GM21737 (cell line): ENCODE data around the gene HDDC3.

Experiments used
- ATAC-seq: cut with Tn5 transposase; IDR thresholded peaks from one replicate; pipeline ENCODE4 v1.9.1; 2021; ENCODE audit warnings: mild to moderate bottlenecking, moderate library complexity; ENCODE audit not compliant: unreplicated experiment

HDDC3 gene

GRCh38 chr15:90892498-90893174 is 39.7 kb downstream of the HDDC3 start:
- ATAC-seq, result no peak

DNA sequence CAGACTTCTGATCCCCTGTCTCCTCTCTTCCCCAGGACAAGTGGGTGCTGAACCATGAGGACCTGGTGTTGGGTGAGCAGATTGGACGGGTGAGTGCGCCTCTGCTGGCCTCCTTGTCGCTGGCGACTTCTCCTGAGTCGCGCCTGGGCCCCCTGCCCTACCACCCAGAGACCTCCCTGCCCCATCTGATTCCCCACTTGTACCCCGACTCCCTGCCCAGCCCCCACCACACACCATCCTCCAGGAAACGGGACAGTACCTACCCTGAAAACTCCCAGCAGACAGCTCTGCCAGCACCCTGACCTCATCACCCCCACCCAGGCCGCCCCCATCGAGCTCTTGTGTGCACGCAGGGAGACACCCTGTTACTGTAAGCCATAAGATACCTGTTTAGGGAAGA is 40.3 kb downstream of the HDDC3 start:
- no peak for ATAC-seq

DNA sequence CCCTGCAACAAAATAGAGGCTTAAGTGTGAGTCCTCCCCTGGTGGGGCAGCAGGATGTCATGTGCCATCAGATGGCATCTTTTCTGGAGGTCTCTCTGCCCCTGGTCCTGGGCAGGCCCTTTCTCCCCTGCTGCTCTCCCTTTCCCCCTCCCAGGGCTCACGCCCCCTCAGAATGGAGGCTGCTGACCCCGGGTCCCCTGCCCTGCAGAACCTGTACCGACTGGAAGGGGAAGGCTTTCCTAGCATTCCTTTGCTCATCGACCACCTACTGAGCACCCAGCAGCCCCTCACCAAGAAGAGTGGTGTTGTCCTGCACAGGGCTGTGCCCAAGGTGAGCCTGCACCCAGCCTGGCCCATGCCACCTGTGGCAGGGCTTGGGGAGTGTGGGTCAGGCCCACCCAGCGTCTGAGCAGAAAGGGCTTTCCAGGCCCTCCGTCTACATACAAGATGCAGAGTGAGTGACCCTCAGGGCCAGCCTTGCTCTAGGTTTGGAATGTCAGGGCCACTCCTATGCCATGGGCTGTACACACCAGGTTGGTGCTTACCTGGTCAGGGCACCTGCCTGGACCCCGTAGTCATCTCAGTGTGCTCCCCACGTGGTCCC is 40.9 kb downstream of the HDDC3 start:
- no peak for ATAC-seq

DNA sequence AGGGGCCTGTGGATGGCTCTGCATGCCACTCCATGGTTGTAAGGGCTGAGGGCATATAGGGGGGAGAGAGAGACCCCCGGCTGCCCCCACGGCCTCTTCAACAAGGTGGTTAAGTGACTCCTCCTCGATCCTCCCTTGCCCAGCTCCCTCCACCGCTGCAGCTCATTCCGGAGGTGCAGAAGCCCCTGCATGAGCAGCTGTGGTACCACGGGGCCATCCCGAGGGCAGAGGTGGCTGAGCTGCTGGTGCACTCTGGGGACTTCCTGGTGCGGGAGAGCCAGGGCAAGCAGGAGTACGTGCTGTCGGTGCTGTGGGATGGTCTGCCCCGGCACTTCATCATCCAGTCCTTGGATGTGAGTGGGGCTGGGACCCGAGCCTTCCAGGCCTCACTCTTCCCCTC is 41.5 kb downstream of the HDDC3 start:
- ATAC-seq, result no peak

GRCh38 chr15:90889736-90890456 is 42.5 kb downstream of the HDDC3 start:
- ATAC-seq, result no peak

GRCh38 chr15:90889313-90889730 is 43.0 kb downstream of the HDDC3 start:
- ATAC-seq, result no peak

DNA sequence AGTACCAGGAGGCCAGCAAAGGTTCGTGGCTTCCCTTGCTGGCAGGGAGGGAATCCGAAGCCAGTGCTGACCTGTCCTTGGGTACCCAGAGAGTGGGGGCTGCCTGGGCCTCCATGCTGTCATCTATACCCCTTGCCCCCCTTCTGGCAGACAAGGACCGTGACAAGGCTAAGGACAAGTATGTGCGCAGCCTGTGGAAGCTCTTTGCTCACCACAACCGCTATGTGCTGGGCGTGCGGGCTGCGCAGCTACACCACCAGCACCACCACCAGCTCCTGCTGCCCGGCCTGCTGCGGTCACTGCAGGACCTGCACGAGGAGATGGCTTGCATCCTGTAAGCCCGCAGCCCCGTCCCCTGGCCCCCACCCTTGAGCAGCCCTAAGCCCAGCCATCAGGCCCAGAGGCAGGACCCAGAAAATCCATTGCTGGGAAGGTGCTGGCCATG is 45.3 kb downstream of the HDDC3 start:
- no peak for ATAC-seq

DNA sequence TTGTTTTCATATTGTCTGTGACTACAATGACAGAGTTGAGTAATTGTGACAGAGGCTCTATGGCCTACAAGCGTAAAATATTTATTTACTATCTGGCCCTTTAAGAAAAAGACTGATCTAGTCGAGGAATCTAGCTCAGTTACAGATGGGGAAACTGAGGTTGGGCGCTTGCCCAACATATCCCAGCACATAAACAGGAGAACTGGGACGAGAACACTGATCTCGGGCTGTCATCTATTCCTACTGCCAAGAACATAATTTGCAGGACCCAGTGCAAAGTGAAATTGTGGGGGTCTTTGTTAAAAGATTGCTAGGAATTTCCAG is 46.1 kb downstream of the HDDC3 start:
- ATAC-seq, result no peak

DNA sequence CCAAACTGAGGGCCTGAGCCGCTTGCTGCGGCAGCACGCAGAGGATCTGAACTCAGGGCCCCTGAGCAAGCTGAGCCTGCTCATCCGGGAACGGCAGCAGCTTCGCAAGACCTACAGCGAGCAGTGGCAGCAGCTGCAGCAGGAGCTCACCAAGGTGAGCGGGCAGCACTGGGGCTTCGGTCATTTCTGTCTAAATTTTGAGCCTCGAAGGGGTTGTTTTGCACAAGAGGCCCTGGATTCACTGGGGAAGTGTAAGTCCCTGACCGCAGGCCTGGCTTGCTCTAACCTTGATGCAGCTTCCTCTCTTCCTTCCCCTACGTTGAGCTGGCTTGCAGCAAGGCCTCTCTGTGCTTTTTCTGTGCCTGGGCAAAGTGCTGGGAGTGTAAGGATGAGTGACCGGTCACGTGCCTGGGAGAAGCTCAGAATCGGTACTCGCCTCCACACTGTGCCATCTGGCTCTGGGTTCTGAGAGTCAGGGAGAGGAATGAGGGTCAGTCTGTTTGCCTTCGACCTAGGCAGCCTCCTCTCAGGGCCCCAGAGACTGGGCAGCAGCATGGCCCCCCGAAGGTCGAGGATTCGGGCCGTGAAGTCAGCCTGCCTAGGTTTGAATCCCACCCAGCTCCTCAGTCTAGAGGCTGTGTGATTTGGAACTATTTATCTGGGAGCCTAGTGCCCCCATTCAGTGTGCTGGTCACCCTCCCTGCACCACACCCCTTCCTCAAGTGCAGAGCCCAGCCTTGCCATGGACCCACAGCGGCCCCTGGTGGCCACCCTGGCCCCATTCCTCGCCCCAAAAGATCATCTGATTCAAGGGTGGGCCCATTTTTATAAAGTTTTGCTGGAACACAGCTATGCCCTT is 46.7 kb downstream of the HDDC3 start:
- ATAC-seq, result peak; percentile 50

GRCh38 chr15:90884719-90885431 is 47.5 kb downstream of the HDDC3 start:
- no peak for ATAC-seq

GRCh38 chr15:90883976-90884718 is 48.2 kb downstream of the HDDC3 start, which contains the start of gene FES:
Gene FES (plus strand): TSS chr15:90884504. CDS start chr15:90885046, 542 bp downstream.
- ATAC-seq, result no peak

- ATAC-seq, result no peak
Measured at GRCh38 chr15:90883526-90883975, 48.8 kb downstream of the HDDC3 start.

DNA sequence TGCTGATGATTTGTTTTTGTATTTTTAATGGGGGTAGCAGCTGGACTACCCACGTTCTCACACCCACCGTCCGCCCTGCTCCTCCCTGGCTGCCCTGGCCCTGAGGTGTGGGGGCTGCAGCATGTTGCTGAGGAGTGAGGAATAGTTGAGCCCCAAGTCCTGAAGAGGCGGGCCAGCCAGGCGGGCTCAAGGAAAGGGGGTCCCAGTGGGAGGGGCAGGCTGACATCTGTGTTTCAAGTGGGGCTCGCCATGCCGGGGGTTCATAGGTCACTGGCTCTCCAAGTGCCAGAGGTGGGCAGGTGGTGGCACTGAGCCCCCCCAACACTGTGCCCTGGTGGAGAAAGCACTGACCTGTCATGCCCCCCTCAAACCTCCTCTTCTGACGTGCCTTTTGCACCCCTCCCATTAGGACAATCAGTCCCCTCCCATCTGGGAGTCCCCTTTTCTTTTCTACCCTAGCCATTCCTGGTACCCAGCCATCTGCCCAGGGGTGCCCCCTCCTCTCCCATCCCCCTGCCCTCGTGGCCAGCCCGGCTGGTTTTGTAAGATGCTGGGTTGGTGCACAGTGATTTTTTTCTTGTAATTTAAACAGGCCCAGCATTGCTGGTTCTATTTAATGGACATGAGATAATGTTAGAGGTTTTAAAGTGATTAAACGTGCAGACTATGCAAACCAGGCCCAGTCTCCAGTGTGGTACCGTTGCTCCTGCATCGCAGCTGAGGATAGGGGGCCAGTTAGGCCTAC is 49.4 kb downstream of the HDDC3 start:
- ATAC-seq, result no peak

DNA sequence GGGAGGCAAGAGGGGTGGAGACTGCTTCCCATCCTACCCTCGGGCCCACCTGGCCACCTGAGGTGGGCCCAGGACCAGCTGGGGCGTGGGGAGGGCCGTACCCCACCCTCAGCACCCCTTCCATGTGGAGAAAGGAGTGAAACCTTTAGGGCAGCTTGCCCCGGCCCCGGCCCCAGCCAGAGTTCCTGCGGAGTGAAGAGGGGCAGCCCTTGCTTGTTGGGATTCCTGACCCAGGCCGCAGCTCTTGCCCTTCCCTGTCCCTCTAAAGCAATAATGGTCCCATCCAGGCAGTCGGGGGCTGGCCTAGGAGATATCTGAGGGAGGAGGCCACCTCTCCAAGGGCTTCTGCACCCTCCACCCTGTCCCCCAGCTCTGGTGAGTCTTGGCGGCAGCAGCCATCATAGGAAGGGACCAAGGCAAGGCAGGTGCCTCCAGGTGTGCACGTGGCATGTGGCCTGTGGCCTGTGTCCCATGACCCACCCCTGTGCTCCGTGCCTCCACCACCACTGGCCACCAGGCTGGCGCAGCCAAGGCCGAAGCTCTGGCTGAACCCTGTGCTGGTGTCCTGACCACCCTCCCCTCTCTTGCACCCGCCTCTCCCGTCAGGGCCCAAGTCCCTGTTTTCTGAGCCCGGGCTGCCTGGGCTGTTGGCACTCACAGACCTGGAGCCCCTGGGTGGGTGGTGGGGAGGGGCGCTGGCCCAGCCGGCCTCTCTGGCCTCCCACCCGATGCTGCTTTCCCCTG is 50.2 kb downstream of the HDDC3 start:
- ATAC-seq, result no peak

DNA sequence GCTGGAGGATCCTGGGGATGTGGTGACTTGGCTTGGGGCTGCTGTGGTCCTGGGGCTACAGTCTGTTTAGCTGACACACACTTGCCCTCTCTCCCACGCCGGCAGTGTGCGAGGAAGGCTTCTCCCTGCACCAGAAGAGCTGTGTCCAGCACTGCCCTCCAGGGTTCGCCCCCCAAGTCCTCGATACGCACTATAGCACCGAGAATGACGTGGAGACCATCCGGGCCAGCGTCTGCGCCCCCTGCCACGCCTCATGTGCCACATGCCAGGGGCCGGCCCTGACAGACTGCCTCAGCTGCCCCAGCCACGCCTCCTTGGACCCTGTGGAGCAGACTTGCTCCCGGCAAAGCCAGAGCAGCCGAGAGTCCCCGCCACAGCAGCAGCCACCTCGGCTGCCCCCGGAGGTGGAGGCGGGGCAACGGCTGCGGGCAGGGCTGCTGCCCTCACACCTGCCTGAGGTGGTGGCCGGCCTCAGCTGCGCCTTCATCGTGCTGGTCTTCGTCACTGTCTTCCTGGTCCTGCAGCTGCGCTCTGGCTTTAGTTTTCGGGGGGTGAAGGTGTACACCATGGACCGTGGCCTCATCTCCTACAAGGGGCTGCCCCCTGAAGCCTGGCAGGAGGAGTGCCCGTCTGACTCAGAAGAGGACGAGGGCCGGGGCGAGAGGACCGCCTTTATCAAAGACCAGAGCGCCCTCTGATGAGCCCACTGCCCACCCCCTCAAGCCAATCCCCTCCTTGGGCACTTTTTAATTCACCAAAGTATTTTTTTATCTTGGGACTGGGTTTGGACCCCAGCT is 51.0 kb downstream of the HDDC3 start:
- no peak for ATAC-seq

GRCh38 chr15:90880381-90881145 is 51.8 kb downstream of the HDDC3 start:
- ATAC-seq, result no peak
